Karpas-422 (cell line): Measurements from ENCODE around the gene PCDHGC4. TPM values are rescaled to one million over a fixed set of nuclear protein-coding genes. Genes with fewer than 3 reads are reported as not detected.

Experiments
- DNase-seq: peaks from one replicate; pipeline ENCODE4 v3.0.0-alpha.2; 2015
- H2AFZ ChIP-seq: fragments of 200-600 bp; sonication (generic); 2 replicates; pipeline ENCODE4 v1.6.1; 2014; ENCODE audit warnings: antibody characterized with exemption, low read length, mixed read lengths
- H3K27ac ChIP-seq: fragments of 200-600 bp; sonication (generic); 2 replicates; pipeline ENCODE4 v1.5.1; 2014; ENCODE audit warnings: mild to moderate bottlenecking, low read length, moderate library complexity
- H3K27me3 ChIP-seq: fragments of 200-600 bp; sonication (generic); 2 replicates; pipeline ENCODE4 v1.6.1; 2014; ENCODE audit warnings: low read length, mixed read lengths
- H3K36me3 ChIP-seq: fragments of 200-600 bp; sonication (generic); 2 replicates; pipeline ENCODE4 v1.6.1; 2014; ENCODE audit warnings: low read length, mixed read lengths; ENCODE audit not compliant: insufficient read depth
- H3K4me1 ChIP-seq: fragments of 200-600 bp; sonication (generic); 2 replicates; pipeline ENCODE4 v1.6.1; 2014; ENCODE audit warnings: mild to moderate bottlenecking, low read length, mixed read lengths
- H3K4me2 ChIP-seq: fragments of 200-600 bp; sonication (generic); 2 replicates; pipeline ENCODE4 v1.6.1; 2014; ENCODE audit warnings: low read length, low read depth, mild to moderate bottlenecking; ENCODE audit not compliant: poor library complexity, severe bottlenecking
- H3K4me3 ChIP-seq: fragments of 200-600 bp; sonication (generic); 2 replicates; pipeline ENCODE4 v1.5.1; 2014; ENCODE audit warnings: mild to moderate bottlenecking, antibody characterized with exemption, low read length, mixed read lengths
- H3K79me2 ChIP-seq: fragments of 200-600 bp; sonication (generic); 2 replicates; pipeline ENCODE4 v1.6.1; 2014; ENCODE audit warnings: mild to moderate bottlenecking, low read length, mixed read lengths
- H3K9ac ChIP-seq: fragments of 200-600 bp; sonication (generic); 2 replicates; pipeline ENCODE4 v1.6.0; 2014; ENCODE audit warnings: low read length
- H3K9me2 ChIP-seq: fragments of 200-600 bp; sonication (generic), shearing (Covaris generic); replicated peaks from 2 replicates; pipeline ENCODE4 v1.6.0; 2014; ENCODE audit warnings: mild to moderate bottlenecking, low read length, moderate library complexity; ENCODE audit not compliant: insufficient read depth
- H3K9me3 ChIP-seq: fragments of 300-700, 200-600 bp; sonication (generic); 2 replicates; pipeline ENCODE4 v1.6.1; 2014; ENCODE audit warnings: low read length, mixed read lengths
- H4K20me1 ChIP-seq: fragments of 200-600 bp; sonication (generic); 2 replicates; pipeline ENCODE4 v1.6.1; 2014; ENCODE audit warnings: mild to moderate bottlenecking, antibody characterized with exemption, low read length, low read depth; ENCODE audit not compliant: insufficient read depth
- total RNA-seq: library from RNA; depleted of rRNA; stranded (reverse); fragments of >200 nt; shearing (Covaris generic); gene quantifications from 2 replicates; pipeline ENCODE4 v1.2.3, GENCODE V29; 2014; ENCODE audit warnings: low replicate concordance

The PCDHGC4 gene
- total RNA-seq, 1 experiment from 2014 or later = 11.8 TPM

GRCh38 chr5:141522301-141522700 is 37.5 kb downstream of the PCDHGC4 start:
- no peak overlapping the region for H3K9ac ChIP-seq
- no peak for DNase-seq
- peaks cover 17% of the 10 kb centered on the region for H3K79me2 ChIP-seq

GRCh38 chr5:141523991-141524390 is 39.2 kb downstream of the PCDHGC4 start:
- H2AFZ ChIP-seq = no peak overlapping the region

More at GRCh38 chr5:141522301-141522700, 37.5 kb downstream of the PCDHGC4 start:
- H3K27ac ChIP-seq = peak overlapping the region; percentile 100
- peaks cover 59% of the 10 kb centered on the region for H3K36me3 ChIP-seq
- peak overlapping the region; percentile 1 for H3K4me2 ChIP-seq
- H3K9me3 ChIP-seq = no peaks in the 10 kb centered on the region
- no peak overlapping the region for H2AFZ ChIP-seq
- peaks cover 99% of the 10 kb centered on the region for H3K4me1 ChIP-seq
- H4K20me1 ChIP-seq = no peaks in the 10 kb centered on the region
- H3K27me3 ChIP-seq = no peaks in the 10 kb centered on the region
- no peak overlapping the region for H3K4me3 ChIP-seq
- no peaks in the 10 kb centered on the region for H3K9me2 ChIP-seq

GRCh38 chr5:141524604-141525597 is 40.1 kb downstream of the PCDHGC4 start:
- Histone ChIP-seq H3K4me2 (peak overlapping the region; percentile 74), H3K27me3 (no peaks in the 10 kb centered on the region), H3K4me1 (peaks cover 99% of the 10 kb centered on the region), H4K20me1 (no peaks in the 10 kb centered on the region), H3K27ac (peak overlapping the region; percentile 100), H3K9me3 (no peaks in the 10 kb centered on the region), H2AFZ (no peak overlapping the region), H3K9me2 (no peaks in the 10 kb centered on the region), H3K4me3 (peak overlapping the region; percentile 35), H3K9ac (peak overlapping the region; percentile 85), H3K36me3 (peaks cover 65% of the 10 kb centered on the region), H3K79me2 (peaks cover 32% of the 10 kb centered on the region)
- peak; percentile 91 for DNase-seq

More at GRCh38 chr5:141523991-141524390, 39.2 kb downstream of the PCDHGC4 start:
- Histone ChIP-seq H3K27me3 (no peaks in the 10 kb centered on the region), H4K20me1 (no peaks in the 10 kb centered on the region), H3K27ac (peak overlapping the region; percentile 100), H3K9me2 (no peaks in the 10 kb centered on the region), H3K36me3 (peaks cover 73% of the 10 kb centered on the region), H3K4me3 (no peak overlapping the region), H3K4me1 (peaks cover 99% of the 10 kb centered on the region), H3K4me2 (peak overlapping the region; percentile 74), H3K9ac (peak overlapping the region; percentile 31), H3K79me2 (peaks cover 26% of the 10 kb centered on the region), H3K9me3 (no peaks in the 10 kb centered on the region)
- no peak for DNase-seq

GRCh38 chr5:141525653-141526052 is 40.8 kb downstream of the PCDHGC4 start:
- Histone ChIP-seq H3K27me3 (no peaks in the 10 kb centered on the region), H3K9me2 (no peaks in the 10 kb centered on the region), H3K4me2 (peak overlapping the region; percentile 74), H3K27ac (peak overlapping the region; percentile 100), H3K4me1 (peaks cover 99% of the 10 kb centered on the region), H4K20me1 (no peaks in the 10 kb centered on the region), H2AFZ (no peak overlapping the region), H3K79me2 (peaks cover 32% of the 10 kb centered on the region), H3K4me3 (peak overlapping the region; percentile 35), H3K9ac (peak overlapping the region; percentile 85), H3K36me3 (peaks cover 61% of the 10 kb centered on the region), H3K9me3 (no peaks in the 10 kb centered on the region)
- no peak for DNase-seq

- Histone ChIP-seq H3K9me3 (no peaks in the 10 kb centered on the region), H3K27ac (peak overlapping the region; percentile 100), H3K9me2 (no peaks in the 10 kb centered on the region), H3K4me1 (peaks cover 100% of the 10 kb centered on the region), H3K4me2 (peak overlapping the region; percentile 74), H2AFZ (no peak overlapping the region), H3K27me3 (no peaks in the 10 kb centered on the region), H4K20me1 (no peaks in the 10 kb centered on the region), H3K9ac (peak overlapping the region; percentile 85), H3K79me2 (peaks cover 32% of the 10 kb centered on the region), H3K4me3 (peak overlapping the region; percentile 62; the same call in 1 of the 2 replicates), H3K36me3 (peaks cover 50% of the 10 kb centered on the region)
- no peak for DNase-seq
Measured at GRCh38 chr5:141527426-141527825, 42.6 kb downstream of the PCDHGC4 start.

- H3K4me3 ChIP-seq = peak overlapping the region; percentile 62
- H2AFZ ChIP-seq = no peak overlapping the region
- H3K27ac ChIP-seq = peak overlapping the region; percentile 100
- H3K9me2 ChIP-seq = no peaks in the 10 kb centered on the region
- H3K36me3 ChIP-seq = peaks cover 47% of the 10 kb centered on the region
- H3K79me2 ChIP-seq = peaks cover 25% of the 10 kb centered on the region
- H4K20me1 ChIP-seq = no peaks in the 10 kb centered on the region
- peak overlapping the region; percentile 74 for H3K4me2 ChIP-seq
- no peaks in the 10 kb centered on the region for H3K27me3 ChIP-seq
- H3K9me3 ChIP-seq = no peaks in the 10 kb centered on the region
- H3K9ac ChIP-seq = peak overlapping the region; percentile 85
- peaks cover 100% of the 10 kb centered on the region for H3K4me1 ChIP-seq
- DNase-seq = no peak
Measured at GRCh38 chr5:141528291-141528984, 43.6 kb downstream of the PCDHGC4 start.

GRCh38 chr5:141529002-141529401 is 44.2 kb downstream of the PCDHGC4 start:
- peak; percentile 67 for DNase-seq

GRCh38 chr5:141529873-141530272 is 45.0 kb downstream of the PCDHGC4 start:
- peak; percentile 88 for DNase-seq
- peak overlapping the region; percentile 85 for H3K9ac ChIP-seq
- no peaks in the 10 kb centered on the region for H3K27me3 ChIP-seq
- peaks cover 16% of the 10 kb centered on the region for H3K79me2 ChIP-seq
- peaks cover 48% of the 10 kb centered on the region for H3K36me3 ChIP-seq
- no peaks in the 10 kb centered on the region for H3K9me2 ChIP-seq
- peak overlapping the region; percentile 74 for H3K4me2 ChIP-seq
- H3K27ac ChIP-seq = peak overlapping the region; percentile 100
- H3K4me1 ChIP-seq = peaks cover 92% of the 10 kb centered on the region
- no peaks in the 10 kb centered on the region for H3K9me3 ChIP-seq
- H4K20me1 ChIP-seq = no peaks in the 10 kb centered on the region
- H3K4me3 ChIP-seq = peak overlapping the region; percentile 62
- H2AFZ ChIP-seq = no peak overlapping the region

More at GRCh38 chr5:141529002-141529401, 44.2 kb downstream of the PCDHGC4 start:
- Histone ChIP-seq H3K4me2 (peak overlapping the region; percentile 74), H2AFZ (no peak overlapping the region), H3K36me3 (peaks cover 46% of the 10 kb centered on the region), H3K9me3 (no peaks in the 10 kb centered on the region), H3K9ac (peak overlapping the region; percentile 85), H3K4me1 (peaks cover 96% of the 10 kb centered on the region), H3K9me2 (no peaks in the 10 kb centered on the region), H4K20me1 (no peaks in the 10 kb centered on the region), H3K4me3 (peak overlapping the region; percentile 62), H3K27me3 (no peaks in the 10 kb centered on the region), H3K79me2 (peaks cover 22% of the 10 kb centered on the region), H3K27ac (peak overlapping the region; percentile 100)
